Fibroblast of upper back skin (primary cell): ENCODE results near the gene LHPP.
"Not testable (repeated sequence)": the region's sequence is repeated elsewhere in the genome, so short reads cannot be mapped to it uniquely, and the experiment has no call there.

ENCODE experiments used
- DNase-seq: peaks from one replicate; pipeline ENCODE4 v3.0.0-alpha.2; 2013

LHPP gene

DNA sequence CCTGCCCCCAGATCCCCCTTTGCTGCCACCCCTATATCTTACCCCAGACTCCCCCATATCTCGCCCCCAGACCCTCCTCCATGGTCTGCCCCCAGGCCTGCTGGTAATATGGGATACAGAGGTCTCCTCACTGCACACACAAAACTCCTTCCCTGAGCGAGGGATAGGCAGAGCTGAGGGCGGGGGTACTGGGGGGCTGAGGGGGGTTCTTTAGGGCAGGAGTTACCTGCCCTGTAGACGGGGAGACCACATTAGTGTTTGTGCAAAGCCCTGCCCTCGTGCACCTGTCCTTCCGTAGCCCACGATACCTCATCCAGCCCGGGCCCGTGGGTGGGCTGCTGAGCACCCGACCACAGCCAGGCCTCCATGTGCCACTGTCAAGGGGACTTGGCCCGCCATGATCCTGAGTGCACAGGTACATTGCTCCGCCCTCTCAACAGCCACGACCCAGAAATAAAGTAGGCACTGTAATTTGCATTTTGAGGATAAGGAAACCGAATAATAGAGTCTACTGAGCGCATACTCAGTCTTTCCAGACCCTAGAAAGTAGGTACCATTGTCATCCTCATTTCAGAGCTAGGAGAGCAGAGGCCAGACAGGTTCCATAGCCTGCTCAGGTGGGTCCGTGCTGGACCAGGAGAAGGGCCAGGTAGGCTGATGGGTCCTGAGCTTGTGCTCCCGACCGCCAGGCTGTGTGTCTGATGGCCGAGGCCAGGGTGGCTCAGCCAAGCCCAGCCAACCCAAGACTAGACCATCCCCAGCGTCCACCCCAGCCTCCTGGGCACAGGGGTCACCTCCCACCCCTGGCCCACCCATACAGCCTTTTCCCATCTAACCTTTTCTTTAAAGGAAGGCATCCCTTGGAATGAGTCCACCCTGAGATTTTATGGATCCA lies 115.2 kb downstream of the LHPP start:
- no peak for DNase-seq

DNA sequence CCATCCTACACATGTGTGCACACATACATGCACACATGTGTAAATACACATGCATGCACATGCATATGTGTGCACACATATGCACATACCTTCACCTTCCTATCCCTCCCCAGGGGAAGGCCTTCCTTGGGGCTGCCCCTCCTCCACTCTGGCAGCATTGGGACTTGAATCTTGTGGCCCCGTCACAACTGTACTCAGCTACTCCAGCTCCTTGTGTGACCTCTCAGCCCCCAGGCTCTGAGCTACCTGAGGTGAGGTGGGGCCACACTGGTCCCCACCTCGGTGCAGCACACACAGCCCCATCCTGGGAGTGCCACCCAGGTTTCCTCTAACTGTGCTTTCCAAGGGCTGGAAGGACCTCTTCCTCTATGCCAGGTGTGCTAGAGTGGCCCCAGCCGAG lies 116.0 kb downstream of the LHPP start:
- DNase-seq = no peak

DNA sequence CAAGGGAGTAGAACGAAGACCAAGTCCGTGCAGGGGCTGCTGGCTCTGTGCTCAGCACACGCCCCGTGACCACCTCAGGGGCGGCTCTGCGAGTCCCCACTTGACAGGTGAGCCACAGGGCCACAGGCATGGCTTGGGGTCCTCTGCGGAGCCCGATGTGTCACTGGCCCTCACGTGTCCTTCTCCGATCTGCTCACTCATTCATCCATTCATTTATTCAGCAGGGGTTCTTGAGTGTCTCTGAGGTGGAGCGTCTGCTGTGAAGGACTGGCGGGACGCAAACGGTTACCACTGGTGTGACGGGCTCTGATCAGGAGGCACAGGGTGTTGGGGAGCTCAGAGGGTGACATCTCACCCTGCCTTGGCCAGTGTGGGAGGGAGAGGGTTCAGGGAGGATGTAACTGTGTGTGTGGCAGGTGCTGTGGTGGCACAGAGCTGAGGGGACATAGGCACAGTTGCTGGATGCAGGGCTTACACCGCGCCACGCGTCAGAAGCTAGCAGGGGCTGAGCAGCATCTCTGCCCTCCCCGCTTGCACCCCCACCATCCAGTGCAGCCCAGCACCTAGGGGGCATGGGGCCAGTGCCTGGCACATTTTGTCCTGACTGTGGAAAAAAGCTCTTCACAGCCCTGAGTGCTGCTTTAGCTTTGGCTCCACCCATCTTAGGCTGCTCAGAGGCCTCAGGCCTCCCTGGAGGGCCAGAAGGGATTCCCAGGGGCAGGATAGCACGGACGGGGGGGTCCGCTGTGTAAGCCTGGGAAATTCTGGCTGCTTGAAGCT lies 116.8 kb downstream of the LHPP start:
- no peak for DNase-seq

DNA sequence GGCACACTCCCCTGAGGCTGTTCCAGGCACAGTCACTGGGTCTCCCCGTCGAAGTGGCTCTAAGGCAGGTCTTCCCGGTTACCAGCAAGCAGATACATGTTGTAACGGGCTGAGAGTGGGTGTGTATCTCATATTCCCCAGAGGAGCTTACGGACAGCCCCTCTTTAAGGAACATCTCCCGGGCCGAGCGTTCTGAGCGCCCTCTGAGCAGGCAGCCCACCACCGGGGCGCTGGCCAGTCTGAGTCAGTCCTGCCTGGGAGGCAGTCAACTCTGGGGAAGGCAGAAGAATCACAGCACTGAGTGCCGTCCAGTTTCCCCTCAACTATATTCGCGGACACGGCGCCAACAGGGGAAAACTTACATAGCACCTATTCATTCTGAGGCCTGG lies 117.4 kb downstream of the LHPP start:
- no peak for DNase-seq

DNA sequence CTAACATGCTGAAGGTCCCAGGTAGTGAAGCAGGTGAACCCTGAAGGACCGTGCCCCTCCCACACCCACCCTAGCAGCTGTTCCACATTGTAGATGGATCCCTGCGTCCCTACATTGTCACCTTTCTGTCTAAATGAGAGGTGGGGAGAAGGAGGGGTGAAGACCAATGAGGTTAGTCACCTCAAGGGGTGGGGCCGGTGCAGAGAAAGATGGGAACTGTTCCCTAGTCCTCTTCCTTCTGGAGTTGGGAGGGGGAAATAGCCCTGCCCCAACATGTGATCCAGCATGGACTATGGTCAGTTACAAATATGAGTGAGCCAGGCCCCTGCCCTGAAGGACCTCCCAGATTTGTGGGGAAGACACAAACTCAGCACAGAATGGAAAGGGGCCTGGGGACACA lies 124.5 kb downstream of the LHPP start:
- DNase-seq = no peak

DNA sequence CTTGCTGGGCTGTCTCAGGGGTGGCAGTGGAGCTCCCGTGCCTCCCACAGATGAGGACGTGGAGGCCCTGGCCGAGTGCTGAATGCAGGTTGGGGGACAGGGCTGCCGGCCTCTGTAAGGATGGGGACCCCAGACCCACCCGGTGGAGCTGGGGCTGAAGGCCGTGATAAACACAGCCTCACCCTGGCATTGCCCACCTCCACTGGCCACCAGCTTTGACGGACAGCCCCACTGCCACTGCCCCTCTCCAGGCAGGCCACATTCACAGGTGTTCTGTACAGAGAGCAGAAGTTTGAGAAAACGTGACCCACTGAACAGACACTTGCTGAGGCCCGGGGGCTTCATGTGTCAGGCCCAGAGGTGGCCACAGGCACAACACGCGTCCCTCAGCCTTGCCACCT lies 126.2 kb downstream of the LHPP start:
- no peak for DNase-seq

DNA sequence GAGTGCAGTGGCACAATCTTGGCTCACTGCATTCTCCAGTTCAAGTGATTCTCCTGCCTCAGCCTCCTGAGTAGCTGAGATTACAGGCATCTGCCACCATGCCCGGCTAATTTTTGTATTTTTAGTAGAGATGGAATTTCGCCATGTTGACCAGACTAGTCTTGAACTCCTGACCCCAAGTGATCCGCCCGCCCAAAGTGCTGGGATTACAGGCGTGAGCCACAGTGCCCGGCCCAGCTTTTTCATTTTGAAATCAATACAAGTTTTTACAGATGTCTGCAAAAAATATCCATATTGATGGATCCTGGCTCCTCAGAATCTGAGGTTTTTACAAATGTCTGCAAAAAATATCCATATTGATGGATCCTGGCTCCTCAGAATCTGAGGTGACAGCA lies 126.7 kb downstream of the LHPP start:
- DNase-seq = not testable (repeated sequence)

DNA sequence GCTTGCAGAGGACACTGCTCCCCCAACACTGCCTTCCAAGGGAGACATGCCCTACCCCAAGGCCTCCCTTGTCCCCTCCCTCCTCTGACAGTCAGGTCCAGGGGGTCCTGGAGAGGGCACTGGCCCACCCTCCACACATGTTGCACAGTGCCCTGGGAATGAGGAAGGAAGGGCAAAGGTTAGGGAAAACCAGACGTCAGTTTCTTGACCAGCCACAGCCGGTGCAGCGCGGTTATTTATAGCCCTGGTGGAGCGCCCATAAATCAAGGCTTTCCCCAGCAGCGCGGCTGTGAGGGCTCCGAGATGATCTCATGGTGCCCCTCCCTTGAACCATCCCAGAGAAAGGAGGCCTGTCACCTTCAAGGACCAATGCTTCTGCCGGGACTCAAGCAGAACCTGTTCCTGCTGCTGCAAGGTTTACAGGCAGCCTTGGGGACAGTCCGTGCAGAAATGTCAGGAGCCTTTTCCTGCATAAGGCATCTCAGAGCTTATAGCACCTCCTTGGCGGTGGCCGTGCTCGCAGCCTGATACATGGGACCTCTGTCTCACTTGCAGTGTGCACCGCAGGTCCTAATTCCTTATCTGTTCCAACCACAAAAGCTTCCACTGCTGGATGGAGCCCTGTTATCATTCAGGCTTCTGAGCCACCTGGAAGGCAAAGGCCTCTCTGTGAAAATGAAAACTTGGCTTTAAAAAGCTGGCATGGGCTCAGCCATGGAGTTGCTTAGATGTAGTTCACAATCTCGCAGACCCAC lies 127.3 kb downstream of the LHPP start:
- DNase-seq = peak; percentile 22

DNA sequence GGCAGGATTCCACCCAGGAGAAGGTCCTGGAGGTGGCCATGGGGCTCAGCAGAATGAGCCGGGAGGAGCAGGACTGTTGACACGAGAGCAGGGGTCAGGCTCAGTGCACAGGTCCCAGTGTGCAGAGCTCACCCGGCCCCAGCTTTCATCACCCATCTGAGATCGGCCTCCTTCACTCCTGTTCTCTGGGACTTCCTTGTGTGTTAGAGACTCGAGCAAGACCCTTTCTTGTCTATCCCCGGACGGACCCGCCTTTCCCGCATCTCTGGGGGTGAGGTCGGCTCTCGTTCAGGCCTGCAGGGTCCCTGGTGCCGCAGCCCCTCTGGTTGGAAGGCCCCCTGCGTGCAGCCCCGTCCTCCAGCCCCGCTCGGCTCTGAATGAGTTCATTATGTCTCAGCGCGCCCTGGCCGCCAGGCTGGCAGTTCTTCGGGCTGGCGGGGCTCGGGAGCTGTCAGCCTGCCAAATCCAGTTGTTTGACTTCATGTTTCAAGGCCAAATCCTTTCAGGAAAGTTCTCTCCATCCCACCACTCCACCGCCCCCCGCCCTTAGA lies 127.9 kb downstream of the LHPP start:
- no peak for DNase-seq

DNA sequence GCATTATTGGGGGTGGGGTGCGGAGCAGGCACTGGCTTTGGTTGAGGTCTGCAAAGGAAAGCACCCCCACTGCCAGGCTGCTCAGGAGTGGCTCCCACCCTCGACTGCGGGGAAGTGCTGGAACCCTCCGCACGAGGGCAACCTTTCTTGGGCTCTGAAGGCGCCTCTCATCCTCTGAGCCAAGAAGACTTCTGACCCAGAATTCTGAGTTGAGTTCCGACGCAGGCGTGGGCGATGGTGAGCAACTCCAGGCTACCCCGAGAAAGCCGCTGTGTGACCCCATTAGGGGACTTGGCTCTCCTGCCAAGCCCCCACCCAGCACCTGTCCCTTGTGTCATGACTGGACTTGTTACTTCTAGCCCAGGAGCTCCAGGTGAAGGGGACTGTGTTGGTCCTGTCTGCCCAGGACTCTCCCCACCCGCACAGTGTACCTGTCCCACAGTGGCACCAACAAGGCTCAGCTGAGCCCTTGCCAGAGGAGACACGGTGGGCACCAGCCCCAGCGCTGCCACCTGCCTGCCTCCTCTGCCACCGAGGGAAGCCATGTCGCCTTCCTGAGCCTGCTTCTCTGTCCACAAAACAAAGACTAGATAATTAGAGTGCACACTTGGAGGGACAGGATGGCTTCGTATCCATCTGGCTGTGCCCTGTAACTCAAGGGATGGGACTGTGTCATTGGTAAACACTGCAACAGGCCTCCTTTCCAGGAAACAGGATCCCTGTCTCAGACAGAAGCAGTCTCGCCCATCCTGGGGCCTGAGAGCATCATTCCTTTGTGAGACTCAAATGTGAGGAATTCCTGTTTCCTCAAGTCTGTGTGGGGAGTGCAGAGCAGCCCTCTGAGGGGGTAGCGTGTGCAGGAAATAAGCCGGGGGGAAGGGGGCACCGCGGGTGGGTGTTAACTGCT lies 128.8 kb downstream of the LHPP start:
- DNase-seq = no peak

DNA sequence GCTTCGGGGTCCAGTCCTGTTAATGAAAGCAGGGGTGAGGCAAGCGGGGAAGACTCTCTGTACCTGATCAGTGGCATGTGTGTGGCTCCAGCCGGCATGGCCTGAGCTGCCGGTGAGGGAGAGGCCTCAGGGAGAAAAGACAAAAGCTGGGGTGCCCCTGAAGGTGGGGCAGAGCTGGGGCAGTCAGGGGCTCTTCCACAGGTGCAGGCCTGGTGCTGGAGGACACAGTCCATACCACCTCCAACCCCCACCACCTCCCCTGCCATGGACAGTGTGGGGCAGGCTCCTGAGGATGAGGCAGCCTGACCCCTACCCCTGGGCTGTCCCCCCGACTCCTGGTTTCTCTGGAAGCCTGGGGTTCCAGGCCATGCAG lies 129.5 kb downstream of the LHPP start:
- DNase-seq = no peak

DNA sequence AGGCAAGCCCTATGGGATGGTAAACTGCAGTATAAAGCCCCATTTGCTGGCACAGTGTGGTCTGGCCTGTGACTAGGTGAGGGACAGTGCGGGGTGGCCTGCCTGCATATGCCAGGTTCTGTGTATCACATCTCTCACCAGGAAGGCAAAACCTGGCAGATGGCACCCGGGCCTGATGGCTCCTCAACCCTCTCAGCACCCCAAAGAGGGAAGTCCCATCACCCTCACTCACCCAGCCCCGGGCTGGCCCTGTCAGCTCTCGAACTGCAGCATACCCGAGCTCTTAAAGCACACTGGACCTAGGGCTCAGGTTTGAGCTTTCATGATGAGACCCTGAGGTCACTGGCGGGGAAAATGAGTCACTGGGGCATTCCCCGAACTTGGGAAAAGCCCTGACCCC lies 130.5 kb downstream of the LHPP start:
- no peak for DNase-seq

DNA sequence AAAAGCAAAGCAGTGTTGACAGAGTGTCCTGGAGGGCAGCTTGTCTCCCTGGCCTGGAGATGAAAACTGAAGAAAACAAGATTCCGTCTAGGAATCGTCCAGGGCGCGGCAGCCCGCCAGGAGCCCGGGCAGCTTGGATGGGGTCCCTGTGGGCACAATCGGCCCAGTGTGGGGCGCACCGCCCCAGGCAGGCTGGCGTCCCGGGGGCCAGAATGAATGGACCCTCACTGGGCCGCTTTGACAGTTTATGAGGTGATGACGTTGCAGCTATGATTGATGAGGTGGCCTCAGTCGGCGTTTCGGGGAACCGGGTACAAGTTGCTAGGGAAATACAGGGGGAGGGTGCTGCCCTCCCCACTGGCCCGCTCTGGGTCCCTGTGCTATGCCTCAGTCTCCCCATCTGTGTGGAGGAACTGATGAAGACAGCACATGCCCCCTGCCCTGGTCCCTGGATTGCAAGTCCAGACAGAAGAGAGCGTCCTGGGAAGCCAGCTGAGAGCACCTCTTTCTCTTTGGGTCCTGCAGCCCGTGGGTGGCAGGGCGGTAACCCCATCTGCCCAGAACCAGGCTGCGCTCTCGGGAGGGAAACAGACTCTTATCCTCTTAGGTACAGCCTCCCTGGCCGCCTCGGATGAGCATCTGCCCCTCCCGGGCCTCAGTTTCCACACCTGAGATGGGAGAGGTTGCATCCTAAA lies 131.3 kb downstream of the LHPP start:
- no peak for DNase-seq

DNA sequence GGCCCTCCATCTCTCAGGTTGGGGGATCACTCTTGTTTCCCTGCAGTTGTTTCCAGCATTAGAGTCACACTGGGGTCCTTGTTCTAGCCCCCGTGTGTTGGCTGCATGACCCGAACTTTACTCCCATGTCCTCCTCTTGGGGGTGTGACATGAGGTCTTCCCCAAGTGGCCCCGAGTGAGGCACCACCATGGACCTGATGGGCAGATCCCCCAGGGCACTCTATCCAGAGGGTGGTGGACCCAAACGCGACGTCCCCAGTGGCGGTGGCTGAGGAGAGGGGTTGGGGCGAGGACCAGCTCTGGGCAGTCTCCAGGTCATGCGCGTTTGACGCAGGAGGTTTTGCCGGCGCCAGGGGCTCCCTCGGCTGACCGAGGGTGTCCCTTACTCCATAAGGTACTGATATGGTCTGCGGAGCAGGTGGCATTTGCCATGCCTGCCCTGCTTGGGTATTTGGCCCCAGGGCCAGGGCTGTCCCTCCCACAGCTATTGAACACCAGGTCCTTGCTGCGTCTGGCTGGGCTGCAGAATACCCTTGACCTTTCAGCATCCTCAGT lies 131.9 kb downstream of the LHPP start:
- no peak for DNase-seq

DNA sequence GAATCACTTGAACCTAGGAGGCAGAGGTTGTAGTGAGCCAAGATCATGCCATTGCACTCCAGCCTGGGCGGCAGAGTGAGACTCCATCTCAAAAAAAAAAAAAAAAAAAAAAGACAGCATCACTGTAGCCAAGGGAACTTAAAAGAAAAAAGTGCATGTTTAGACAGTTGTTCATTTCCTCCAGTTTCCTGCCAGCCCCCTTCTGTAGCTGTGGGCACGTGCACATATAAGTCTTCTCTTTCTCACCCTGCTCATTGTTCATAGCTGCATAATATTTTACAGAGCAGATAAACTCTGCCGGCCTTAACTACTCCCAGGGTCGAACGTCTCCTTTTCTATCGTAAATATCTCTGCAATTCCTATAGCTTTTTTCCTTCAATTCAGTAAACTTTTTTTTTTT lies 132.6 kb downstream of the LHPP start:
- no peak for DNase-seq

DNA sequence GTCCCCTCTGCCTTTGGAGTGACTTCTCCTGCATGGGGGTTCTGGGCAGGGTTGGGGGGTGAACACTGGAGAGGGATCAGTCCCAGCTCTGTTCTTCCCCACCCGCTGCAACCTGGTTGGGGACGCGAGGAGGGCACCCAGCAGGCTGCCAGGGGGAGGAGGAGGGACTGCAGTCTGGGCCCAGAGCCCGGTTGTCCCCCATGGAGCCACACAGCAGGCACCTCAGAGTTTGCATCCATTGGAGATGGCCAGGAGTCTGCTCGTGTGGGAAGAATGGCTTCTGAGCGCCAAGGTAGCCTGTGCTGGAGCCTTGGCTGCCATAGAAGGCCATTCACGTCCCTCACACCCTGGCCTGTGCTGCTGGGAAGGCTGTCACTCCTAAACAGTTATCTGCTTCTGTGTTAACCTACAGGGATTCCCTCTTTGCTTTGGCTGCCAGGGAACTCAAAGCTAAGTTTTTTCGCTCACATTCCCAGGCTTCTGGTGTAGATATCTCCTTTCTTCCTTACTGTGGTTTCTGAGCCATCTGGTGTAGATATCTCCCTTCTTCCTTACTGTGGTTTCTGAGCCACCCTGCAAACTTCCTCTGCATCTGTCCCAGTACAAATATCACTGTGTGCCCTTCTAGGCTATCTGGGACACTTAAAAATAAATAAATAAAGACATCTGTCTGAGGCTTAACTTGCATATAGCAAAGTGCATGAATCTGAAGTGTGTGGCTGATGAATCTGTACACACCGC lies 133.7 kb downstream of the LHPP start:
- DNase-seq = no peak

DNA sequence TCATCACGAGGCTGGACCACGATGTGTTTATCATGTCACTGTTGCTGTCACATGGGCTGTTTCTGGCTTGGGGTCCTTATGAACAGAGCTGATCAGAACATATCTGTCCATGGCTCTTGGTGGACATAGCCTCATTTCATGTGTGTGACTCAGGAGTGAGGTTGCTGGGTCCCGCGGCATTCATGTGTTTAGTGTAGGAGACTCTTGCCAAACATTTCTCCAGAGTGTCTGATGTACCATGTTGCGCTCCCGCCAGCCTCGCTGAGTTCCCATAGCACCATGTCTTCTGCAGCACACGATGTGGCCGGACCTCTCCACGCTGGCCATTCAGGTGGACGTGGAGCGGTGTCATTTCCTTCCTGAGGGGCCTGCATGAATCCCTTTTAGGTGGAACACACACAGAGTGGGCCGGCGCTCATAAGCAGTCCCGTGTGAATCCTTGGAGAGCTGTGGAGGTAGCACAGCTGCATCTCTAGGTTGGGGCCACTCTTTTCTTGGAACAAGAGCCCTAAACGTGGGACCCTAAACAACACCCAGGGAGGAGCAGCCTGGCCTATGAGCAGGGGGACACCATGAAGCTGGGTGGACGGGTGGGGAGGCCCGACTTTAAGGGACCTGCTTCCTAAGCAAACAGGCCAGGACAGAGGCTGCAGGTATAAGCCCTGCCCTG lies 134.6 kb downstream of the LHPP start:
- DNase-seq = no peak

DNA sequence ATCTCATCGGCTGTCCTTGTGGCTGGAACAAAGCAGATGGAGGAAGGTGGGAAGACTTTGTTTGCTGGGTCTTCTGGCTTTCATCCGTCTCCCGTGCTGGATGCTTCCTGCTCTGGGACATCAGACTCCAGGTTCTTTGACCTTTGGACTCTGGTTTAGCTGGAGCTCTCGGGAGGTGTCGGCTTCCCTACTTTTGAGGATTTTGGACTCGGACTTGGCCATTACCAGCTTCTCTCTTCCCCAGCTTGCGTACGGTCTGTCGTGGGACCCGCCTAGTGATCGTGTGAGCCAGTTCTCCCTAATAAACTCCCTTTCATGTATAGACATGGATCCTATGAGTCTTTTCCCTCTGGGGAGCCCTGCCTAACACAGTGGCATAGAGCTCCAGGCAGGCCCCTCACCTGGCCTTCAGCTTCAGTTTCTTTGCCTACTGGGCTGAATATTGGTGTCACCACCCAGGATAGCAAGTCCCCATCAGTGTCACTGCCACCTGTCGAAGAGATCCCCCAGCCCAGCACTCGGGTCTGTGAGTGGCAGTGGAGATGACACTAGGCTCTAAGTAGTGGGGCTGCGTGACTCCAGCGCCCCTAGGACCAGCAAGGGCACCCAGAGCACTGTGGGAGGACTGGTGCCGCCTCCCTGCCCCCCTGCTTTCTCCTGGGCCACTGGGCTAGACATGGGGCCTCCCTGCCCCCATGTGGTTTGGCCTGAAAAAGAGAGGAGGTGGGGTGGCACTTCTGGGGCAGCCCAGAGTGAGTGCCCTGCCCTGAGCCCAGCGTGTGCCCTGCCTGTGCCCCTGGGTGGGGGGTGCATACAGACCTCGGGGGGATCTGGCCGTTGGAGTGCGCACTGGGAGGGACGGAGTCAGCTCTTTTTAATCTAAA lies 135.6 kb downstream of the LHPP start:
- no peak for DNase-seq

DNA sequence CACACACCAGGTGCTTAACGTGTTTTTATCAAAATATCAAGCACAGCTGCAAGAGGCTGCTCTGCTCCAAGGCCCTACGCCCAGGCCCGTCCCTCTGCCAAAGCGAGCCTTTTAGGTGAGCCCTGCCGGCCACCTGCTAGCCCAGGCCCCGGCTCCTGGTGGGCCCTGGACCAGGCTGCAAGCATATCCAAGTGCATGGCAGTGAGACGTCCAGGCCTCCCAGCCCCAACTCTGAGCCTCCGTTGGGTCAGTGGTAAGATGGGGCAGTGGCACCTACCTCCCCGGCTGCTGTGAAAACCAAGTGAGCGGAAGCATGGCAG lies 136.2 kb downstream of the LHPP start:
- no peak for DNase-seq
